Lung microvascular endothelial cell (primary cell): ENCODE measurements around the gene METRN. TPM values are rescaled to one million over a fixed set of nuclear protein-coding genes. Genes with fewer than 3 reads are reported as not detected.

Experiments
- DNase-seq, 2 donors: peaks; one replicate each; pipeline versions ENCODE4 v3.0.0 to v3.0.0-alpha.2; 2010; ENCODE audit warnings: low read depth in 2 of 2
- total RNA-seq: library from RNA; depleted of rRNA; stranded (reverse); fragments of >200 nt; gene quantifications from 2 replicates; pipeline ENCODE4 v1.2.1, GENCODE V29; 2014

Gene METRN
- total RNA-seq, 1 donor from 2014 or later = 13.1 TPM

- no peak for DNase-seq
Observed at GRCh38 chr16:677316-678190, 37.4 kb upstream of the METRN start.

GRCh38 chr16:678209-678857, 36.6 kb upstream of the METRN start:
- no peak for DNase-seq

GRCh38 chr16:678858-679813, 35.8 kb upstream of the METRN start:
- DNase-seq = peak; percentile 49 to 77

- DNase-seq = peak; percentile 90 to 95
Observed at GRCh38 chr16:679814-680624, 34.9 kb upstream of the METRN start, which contains the start of gene STUB1. Gene STUB1, plus strand, starts transcription at chr16:680410. Its CDS starts 116 bp downstream, at chr16:680526.

- no peak for DNase-seq
Observed at GRCh38 chr16:680625-680945, 34.3 kb upstream of the METRN start.

- peak; percentile 43 to 45 for DNase-seq
Observed at GRCh38 chr16:680967-681745, 33.8 kb upstream of the METRN start.

GRCh38 chr16:681746-682427, 33.0 kb upstream of the METRN start:
- DNase-seq = no peak

- DNase-seq = no peak
Observed at GRCh38 chr16:682493-683395, 32.2 kb upstream of the METRN start.

- DNase-seq = peak in 1 of 2 donors; percentile 20
Observed at GRCh38 chr16:683396-684070, 31.4 kb upstream of the METRN start.

GRCh38 chr16:684071-684794, 30.7 kb upstream of the METRN start, which contains the start of gene JMJD8:
Gene JMJD8, minus strand, starts transcription at chr16:684334. Its CDS starts 15 bp downstream, at chr16:684319.
- peak; percentile 87 to 93 for DNase-seq

GRCh38 chr16:684961-685696, 29.8 kb upstream of the METRN start:
- DNase-seq = no peak

- peak; percentile 58 to 70 for DNase-seq
Observed at GRCh38 chr16:685967-686366, 29.0 kb upstream of the METRN start.

- DNase-seq = no peak
Observed at GRCh38 chr16:686459-687260, 28.3 kb upstream of the METRN start.

GRCh38 chr16:687499-687898, 27.4 kb upstream of the METRN start:
- DNase-seq = no peak

- no peak for DNase-seq
Observed at GRCh38 chr16:689175-689897, 25.6 kb upstream of the METRN start.
